Liver (tissue), 3 donors: ENCODE results near the gene DOCK2.

ENCODE experiments used
- CTCF ChIP-seq: fragments of 150-350 bp; IDR thresholded peaks from 2 replicates; pipeline ENCODE4 v1.5.1; 2017; ENCODE audit warnings: improper control_type of control experiment, low read depth, low read length; ENCODE audit not compliant: missing input control
- GABPA ChIP-seq, 2 donors: IDR thresholded peaks in 1 of 2; conservative IDR thresholded peaks in 1 of 2; 2 replicates each; pipeline ENCODE4 v1.6.1; 2016; ENCODE audit warnings: antibody characterized with exemption in 2 of 2, mild to moderate bottlenecking in 1 of 2, moderate library complexity in 1 of 2
- JUND ChIP-seq, 2 donors: IDR thresholded peaks; 2 replicates each; pipeline ENCODE4 v1.6.1; 2016; ENCODE audit warnings: antibody characterized with exemption in 2 of 2
- MAX ChIP-seq: IDR thresholded peaks from 2 replicates; pipeline ENCODE4 v1.6.1; 2016; ENCODE audit warnings: antibody characterized with exemption
- RAD21 ChIP-seq, 2 donors: IDR thresholded peaks; 2 replicates each; pipeline ENCODE4 v1.6.1; 2016; ENCODE audit warnings: antibody characterized with exemption in 2 of 2, mild to moderate bottlenecking in 2 of 2
- REST ChIP-seq: IDR thresholded peaks from 2 replicates; pipeline ENCODE4 v1.6.1; 2016; ENCODE audit warnings: antibody characterized with exemption, mild to moderate bottlenecking
- RXRA ChIP-seq, 2 donors: IDR thresholded peaks; 2 replicates each; pipeline ENCODE4 v1.6.1; 2017 to 2018; ENCODE audit warnings: antibody characterized with exemption in 2 of 2, mild to moderate bottlenecking in 1 of 2
- SP1 ChIP-seq: IDR thresholded peaks from 2 replicates; pipeline ENCODE4 v1.6.1; 2018; ENCODE audit warnings: antibody characterized with exemption, mild to moderate bottlenecking
- TAF1 ChIP-seq: conservative IDR thresholded peaks from 2 replicates; pipeline ENCODE4 v1.6.1; 2016; ENCODE audit warnings: antibody characterized with exemption, mild to moderate bottlenecking
- YY1 ChIP-seq: IDR thresholded peaks from 2 replicates; pipeline ENCODE4 v1.6.1; 2016; ENCODE audit warnings: antibody characterized with exemption, mild to moderate bottlenecking
- ZBTB33 ChIP-seq: IDR thresholded peaks from 2 replicates; pipeline ENCODE4 v1.6.1; 2016; ENCODE audit warnings: antibody characterized with exemption
- donor health status: healthy.
- donor health status: healthy.

GRCh38 chr5:169970911-169971765, 334.1 kb downstream of the DOCK2 start:
- TF ChIP-seq CTCF: no peak
- TF ChIP-seq SP1: no peak
- no peak for TF ChIP-seq RAD21 (IDR thresholded peaks at IDR 0.05)
- TF ChIP-seq YY1: no peak
- no peak for TF ChIP-seq JUND (IDR thresholded peaks at IDR 0.05)
- no peak for TF ChIP-seq ZBTB33
- TF ChIP-seq GABPA (IDR thresholded peaks at IDR 0.05 in 1 of 2, conservative IDR thresholded peaks at IDR 0.05 in 1 of 2): no peak
- TF ChIP-seq REST: no peak
- TF ChIP-seq RXRA (IDR thresholded peaks at IDR 0.05): no peak
- TF ChIP-seq TAF1: no peak
- no peak for TF ChIP-seq MAX
